Mononuclear cell (primary cell): Measurements from ENCODE around the gene AXL. TPM values are rescaled to one million over a fixed set of nuclear protein-coding genes. Genes with fewer than 3 reads are reported as not detected.

ENCODE experiments used
- H3K27me3 ChIP-seq: 2 replicates; pipeline ENCODE4 v1.6.0; 2011; ENCODE audit warnings: low read length, control low read depth; ENCODE audit not compliant: insufficient read depth
- H3K4me1 ChIP-seq: 2 replicates; pipeline ENCODE4 v1.5.1; 2011; ENCODE audit warnings: mild to moderate bottlenecking, low read length, control low read depth; ENCODE audit not compliant: insufficient read depth
- H3K4me3 ChIP-seq: 2 replicates; pipeline ENCODE4 v1.5.1; 2011; ENCODE audit warnings: mild to moderate bottlenecking, low read length, moderate library complexity
- H3K9me3 ChIP-seq: 2 replicates; pipeline ENCODE4 v1.5.1; 2011; ENCODE audit warnings: low read depth, mild to moderate bottlenecking, control low read depth, low read length
- total RNA-seq: library from RNA; depleted of rRNA; stranded (reverse); fragments of >200 nt; gene quantifications from one replicate; pipeline ENCODE4 v1.2.3, GENCODE V29; 2012

Gene AXL
- total RNA-seq, 1 donor, result 0.31 TPM

- H3K4me3 ChIP-seq, result no peak overlapping the region
- no peaks in the 10 kb centered on the region for H3K4me1 ChIP-seq
- H3K9me3 ChIP-seq, result no peaks in the 10 kb centered on the region
- no peaks in the 10 kb centered on the region for H3K27me3 ChIP-seq
Observed at GRCh38 chr19:41239363-41239762, 20.3 kb downstream of the AXL start.

GRCh38 chr19:41239961-41240574, 21.0 kb downstream of the AXL start:
- Histone ChIP-seq H3K9me3 (no peaks in the 10 kb centered on the region), H3K27me3 (no peaks in the 10 kb centered on the region), H3K4me3 (no peak overlapping the region), H3K4me1 (no peaks in the 10 kb centered on the region)

GRCh38 chr19:41241859-41242258, 22.8 kb downstream of the AXL start:
- no peaks in the 10 kb centered on the region for H3K27me3 ChIP-seq
- H3K4me1 ChIP-seq, result no peaks in the 10 kb centered on the region
- H3K4me3 ChIP-seq, result no peak overlapping the region
- H3K9me3 ChIP-seq, result no peaks in the 10 kb centered on the region

- H3K4me3 ChIP-seq, result no peak overlapping the region
- no peaks in the 10 kb centered on the region for H3K9me3 ChIP-seq
- H3K4me1 ChIP-seq, result no peaks in the 10 kb centered on the region
- H3K27me3 ChIP-seq, result no peaks in the 10 kb centered on the region
Observed at GRCh38 chr19:41244117-41244516, 25.1 kb downstream of the AXL start.

GRCh38 chr19:41245843-41246242, 26.8 kb downstream of the AXL start:
- H3K27me3 ChIP-seq, result no peaks in the 10 kb centered on the region
- no peak overlapping the region for H3K4me3 ChIP-seq
- H3K9me3 ChIP-seq, result no peaks in the 10 kb centered on the region
- H3K4me1 ChIP-seq, result no peaks in the 10 kb centered on the region

- Histone ChIP-seq H3K4me3 (no peak overlapping the region), H3K9me3 (no peaks in the 10 kb centered on the region), H3K4me1 (no peaks in the 10 kb centered on the region), H3K27me3 (no peaks in the 10 kb centered on the region)
Observed at GRCh38 chr19:41248895-41249294, 29.9 kb downstream of the AXL start.

GRCh38 chr19:41249707-41250423, 30.8 kb downstream of the AXL start:
- Histone ChIP-seq H3K27me3 (no peaks in the 10 kb centered on the region), H3K9me3 (no peaks in the 10 kb centered on the region), H3K4me1 (no peaks in the 10 kb centered on the region), H3K4me3 (no peak overlapping the region)

- H3K9me3 ChIP-seq, result no peaks in the 10 kb centered on the region
- H3K4me3 ChIP-seq, result no peak overlapping the region
- no peaks in the 10 kb centered on the region for H3K4me1 ChIP-seq
- H3K27me3 ChIP-seq, result no peaks in the 10 kb centered on the region
Observed at GRCh38 chr19:41253660-41254059, 34.6 kb downstream of the AXL start.

GRCh38 chr19:41255171-41255570, 36.1 kb downstream of the AXL start:
- H3K27me3 ChIP-seq, result no peaks in the 10 kb centered on the region
- H3K4me3 ChIP-seq, result no peak overlapping the region
- H3K9me3 ChIP-seq, result no peaks in the 10 kb centered on the region
- H3K4me1 ChIP-seq, result no peaks in the 10 kb centered on the region

GRCh38 chr19:41261474-41262190, 42.6 kb downstream of the AXL start:
- no peaks in the 10 kb centered on the region for H3K27me3 ChIP-seq

GRCh38 chr19:41263042-41263849, 44.2 kb downstream of the AXL start:
- Histone ChIP-seq H3K4me1 (peaks cover 36% of the 10 kb centered on the region), H3K9me3 (no peaks in the 10 kb centered on the region)

More at GRCh38 chr19:41261474-41262190, 42.6 kb downstream of the AXL start:
- peak overlapping the region; percentile 66 for H3K4me3 ChIP-seq
- peaks cover 24% of the 10 kb centered on the region for H3K4me1 ChIP-seq
- H3K9me3 ChIP-seq, result no peaks in the 10 kb centered on the region

GRCh38 chr19:41263850-41264580, 45.0 kb downstream of the AXL start, which contains the start of gene HNRNPUL1:
HNRNPUL1 (plus strand) TSS chr19:41264372; CDS start chr19:41264504, 132 bp downstream.
- no peaks in the 10 kb centered on the region for H3K9me3 ChIP-seq
- peak within 1 kb of the TSS; percentile 93 for H3K4me3 ChIP-seq
- H3K4me1 ChIP-seq, result peaks cover 36% of the 10 kb centered on the region
- no peaks in the 10 kb centered on the region for H3K27me3 ChIP-seq

More at GRCh38 chr19:41263042-41263849, 44.2 kb downstream of the AXL start:
- Histone ChIP-seq H3K4me3 (peak overlapping the region; percentile 66), H3K27me3 (no peaks in the 10 kb centered on the region)

- H3K9me3 ChIP-seq, result no peaks in the 10 kb centered on the region
- H3K27me3 ChIP-seq, result no peaks in the 10 kb centered on the region
- peaks cover 36% of the 10 kb centered on the region for H3K4me1 ChIP-seq
- peak overlapping the region; percentile 93 for H3K4me3 ChIP-seq
Observed at GRCh38 chr19:41264581-41265394, 45.8 kb downstream of the AXL start.
